Measurements from ENCODE around the gene IGBP1.

IGBP1 gene

GRCh38 chrX:70169281-70169680 lies 36.0 kb downstream of the IGBP1 start:
- DNase-seq: no peak
- no peak for TF ChIP-seq CTCF (IDR thresholded peaks at IDR 0.05)
- Histone ChIP-seq H3K36me3 (no peaks in the 10 kb centered on the region), H3K4me3 (no peak overlapping the region), H3K4me1 (peaks cover 0 to 10% (median 0%) of the 10 kb centered on the region in 4 donors), H3K9me3 (no peaks in the 10 kb centered on the region), H3K27me3 (no peaks in the 10 kb centered on the region), H3K27ac (peak overlapping the region; percentile 37 to 65)
- intact Hi-C loops (cut with DNase I; ENCODE audit: low total_unique reads): no loop called here

GRCh38 chrX:70171624-70172023 lies 38.4 kb downstream of the IGBP1 start:
- H3K27ac ChIP-seq: no peak overlapping the region
- no peak for DNase-seq
- TF ChIP-seq CTCF (IDR thresholded peaks at IDR 0.05): no peak

GRCh38 chrX:70172221-70172620 lies 39.0 kb downstream of the IGBP1 start:
- no peak for TF ChIP-seq CTCF (IDR thresholded peaks at IDR 0.05)
- Histone ChIP-seq H3K4me3 (no peak overlapping the region), H3K27ac (no peak overlapping the region), H3K36me3 (no peaks in the 10 kb centered on the region), H3K4me1 (peaks cover 0 to 10% (median 0%) of the 10 kb centered on the region in 4 donors), H3K27me3 (no peaks in the 10 kb centered on the region), H3K9me3 (no peaks in the 10 kb centered on the region)
- intact Hi-C loops (cut with DNase I; ENCODE audit: low total_unique reads): loop anchor here (5.0 kb wide), 1 partner anchor 270 kb away; the partner anchor contains the start of gene DLG3
- DNase-seq: no peak

More at GRCh38 chrX:70171624-70172023, 38.4 kb downstream of the IGBP1 start:
- peaks cover 0 to 10% (median 0%) of the 10 kb centered on the region in 4 donors for H3K4me1 ChIP-seq
- H3K27me3 ChIP-seq: no peaks in the 10 kb centered on the region
- intact Hi-C loops (cut with DNase I; ENCODE audit: low total_unique reads): loop anchor here (5.0 kb wide), 1 partner anchor 271 kb away; the partner anchor contains the start of gene DLG3
- no peak overlapping the region for H3K4me3 ChIP-seq
- no peaks in the 10 kb centered on the region for H3K36me3 ChIP-seq
- H3K9me3 ChIP-seq: no peaks in the 10 kb centered on the region

GRCh38 chrX:70172964-70173363 lies 39.7 kb downstream of the IGBP1 start:
- H3K27ac ChIP-seq: no peak overlapping the region
- H3K4me1 ChIP-seq: peaks cover 0 to 7% (median 0%) of the 10 kb centered on the region in 4 donors
- no peak for DNase-seq
- TF ChIP-seq CTCF (IDR thresholded peaks at IDR 0.05): no peak
- H3K9me3 ChIP-seq: no peaks in the 10 kb centered on the region
- H3K4me3 ChIP-seq: no peak overlapping the region
- no peaks in the 10 kb centered on the region for H3K27me3 ChIP-seq
- H3K36me3 ChIP-seq: no peaks in the 10 kb centered on the region
- intact Hi-C loops (cut with DNase I; ENCODE audit: low total_unique reads): loop anchor here (5.0 kb wide), 1 partner anchor 269 kb away; the partner anchor contains the start of gene DLG3

- no peak for DNase-seq
- H3K9me3 ChIP-seq: no peaks in the 10 kb centered on the region
- H3K27ac ChIP-seq: no peak overlapping the region
- H3K4me1 ChIP-seq: no peaks in the 10 kb centered on the region
- H3K4me3 ChIP-seq: no peak overlapping the region
- H3K27me3 ChIP-seq: no peaks in the 10 kb centered on the region
- intact Hi-C loops (cut with DNase I; ENCODE audit: low total_unique reads): loop anchor here (5.0 kb wide), 1 partner anchor 268 kb away; the partner anchor contains the start of gene DLG3
- no peak for TF ChIP-seq CTCF (IDR thresholded peaks at IDR 0.05)
- H3K36me3 ChIP-seq: no peaks in the 10 kb centered on the region
These were observed 41.5 kb downstream of the IGBP1 start for GRCh38 chrX:70174754-70175153.

GRCh38 chrX:70175338-70175737 lies 42.1 kb downstream of the IGBP1 start:
- no peak overlapping the region for H3K4me3 ChIP-seq
- no peak for TF ChIP-seq CTCF (IDR thresholded peaks at IDR 0.05)
- intact Hi-C loops (cut with DNase I; ENCODE audit: low total_unique reads): no loop called here
- no peaks in the 10 kb centered on the region for H3K9me3 ChIP-seq
- no peaks in the 10 kb centered on the region for H3K4me1 ChIP-seq
- H3K36me3 ChIP-seq: no peaks in the 10 kb centered on the region
- no peak overlapping the region for H3K27ac ChIP-seq
- H3K27me3 ChIP-seq: no peaks in the 10 kb centered on the region
- DNase-seq: no peak
